Measurements from ENCODE around the gene SULT1A1. TPM values are rescaled to one million over a fixed set of nuclear protein-coding genes. Genes with fewer than 3 reads are reported as not detected.
"Not testable (repeated sequence)": the region's sequence is repeated elsewhere in the genome, so short reads cannot be mapped to it uniquely, and the experiment has no call there.

SULT1A1 gene
- total RNA-seq, 5 donors from 2014 or later (not counting 1 experiment from before 2014, with no cell fraction given): 13.3 to 19.0 (median 15.8) TPM

- peak overlapping the region; percentile 76 to 84 (median 79) for H3K4me3 Mint-ChIP-seq
- WGBS (ENCODE audit: insufficient coverage): under 1% methylated on average over 58 of the region's 68 CpGs
- ChIA-PET CTCF (no interaction called here), POLR2A (interaction anchor here (0.5 to 0.8 kb wide), 4 partner anchors 13 to 325 kb away, joined by 3 to 17 read pairs (median 4); partner anchors contain the start of gene SULT1A1 (in 1 of the 2))
- Histone ChIP-seq H3K36me3 (ENCODE audit: control insufficient read depth in 2 of 2, extremely low read depth in 1 of 2, insufficient read depth in 1 of 2, low read length in 1 of 2) (peaks cover 0 to 3% of the 10 kb centered on the region in 2 donors), H3K4me1 (ENCODE audit: control insufficient read depth in 1 of 2, extremely low read depth in 1 of 2, insufficient read depth in 2 of 2, low read length in 2 of 2) (peaks cover 0 to 16% of the 10 kb centered on the region in 2 experiments), H3K4me3 (ENCODE audit: control insufficient read depth in 1 of 2, extremely low read depth in 1 of 2, low read length in 1 of 2) (peak overlapping the region; percentile 52 to 63), H3K9me3 (no peaks in the 10 kb centered on the region), H3K27me3 (replicated peaks in 1 of 2; ENCODE audit: control insufficient read depth in 2 of 2, extremely low read depth in 1 of 2, insufficient read depth in 2 of 2, low read length in 1 of 2) (peaks cover 0 to 2% of the 10 kb centered on the region in 2 experiments), H3K27ac (ENCODE audit: low read length) (no peak overlapping the region)
- H3K27ac Mint-ChIP-seq: peak overlapping the region; percentile 43 to 61
- ATAC-seq (replicated peaks in 1 of 4) (peak; percentile 93 to 99 (median 96)), DNase-seq (peak; percentile 44 to 77 (median 64))
- peaks cover 17 to 29% (median 18%) of the 10 kb centered on the region in 3 donors for H3K4me1 Mint-ChIP-seq
- H3K27me3 Mint-ChIP-seq: peaks cover 2 to 5% of the 10 kb centered on the region in 2 donors
- H3K9me3 Mint-ChIP-seq: no peaks in the 10 kb centered on the region
- no peaks in the 10 kb centered on the region for H3K36me3 Mint-ChIP-seq
Observed at GRCh38 chr16:28623172-28623711, 13.4 kb upstream of the SULT1A1 start.

- H3K36me3 ChIP-seq (ENCODE audit: control insufficient read depth in 2 of 2, extremely low read depth in 1 of 2, insufficient read depth in 1 of 2, low read length in 1 of 2); H3K27me3 ChIP-seq (replicated peaks in 1 of 2; ENCODE audit: control insufficient read depth in 2 of 2, extremely low read depth in 1 of 2, insufficient read depth in 2 of 2, low read length in 1 of 2); H3K27me3 Mint-ChIP-seq; H3K9me3 Mint-ChIP-seq; H3K9me3 ChIP-seq; H3K27ac ChIP-seq (ENCODE audit: low read length); CTCF ChIA-PET; DNase-seq; H3K36me3 Mint-ChIP-seq: not testable (repeated sequence)
- H3K4me3 Mint-ChIP-seq: peak overlapping the region; percentile 76 to 84 (median 79)
- peaks cover 17 to 29% (median 18%) of the 10 kb centered on the region in 3 donors for H3K4me1 Mint-ChIP-seq
- POLR2A ChIA-PET: interaction anchor here (0.7 to 0.8 kb wide), 3 partner anchors 15 to 324 kb away, joined by 3 to 5 read pairs (median 3); no protein-coding TSS in a partner anchor
- 48% methylated on average over 18 of the region's 24 CpGs for WGBS (ENCODE audit: insufficient coverage)
- ATAC-seq (replicated peaks in 1 of 4): peak; percentile 4 to 21 (median 14)
- Histone ChIP-seq H3K4me3 (ENCODE audit: control insufficient read depth in 1 of 2, extremely low read depth in 1 of 2, low read length in 1 of 2) (peak overlapping the region; percentile 52 to 63), H3K4me1 (ENCODE audit: control insufficient read depth in 1 of 2, extremely low read depth in 1 of 2, insufficient read depth in 2 of 2, low read length in 2 of 2) (peaks cover 0 to 16% of the 10 kb centered on the region in 2 experiments)
- H3K27ac Mint-ChIP-seq: peak overlapping the region; percentile 78 to 80
Observed at GRCh38 chr16:28622532-28623171, 12.8 kb upstream of the SULT1A1 start.

DNA sequence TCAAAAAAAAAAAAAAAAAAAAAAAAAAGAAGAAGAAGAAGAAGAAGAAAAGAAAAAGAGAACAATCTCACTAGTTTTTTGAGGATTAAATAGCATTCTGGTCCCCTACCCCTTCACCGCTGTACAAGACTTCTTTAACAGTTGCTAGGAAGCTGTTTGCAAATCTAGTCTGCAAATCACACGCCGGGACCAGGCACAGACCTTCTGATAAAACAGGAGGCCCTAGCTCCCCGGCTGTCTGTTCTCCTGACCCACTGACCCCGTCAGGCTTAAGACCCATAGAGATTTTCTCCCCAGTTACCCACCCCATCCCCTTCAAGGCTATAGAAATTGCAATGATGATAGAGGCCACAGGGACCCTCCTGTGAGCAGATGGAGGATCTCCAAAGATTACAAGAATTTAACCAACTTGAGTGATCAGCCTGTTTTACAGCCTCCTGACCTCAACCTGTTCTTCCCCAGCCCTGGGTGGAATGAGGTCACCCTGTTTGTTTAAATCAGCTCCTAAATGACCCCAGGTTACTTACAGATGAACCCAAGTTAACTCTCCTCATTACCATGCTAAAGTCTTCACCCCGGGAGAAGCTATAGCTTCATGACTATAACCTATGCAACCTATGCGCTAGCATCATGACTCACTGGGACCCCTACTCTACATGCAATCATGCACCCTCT, 11.8 kb upstream of the SULT1A1 start:
- Histone ChIP-seq H3K27ac (ENCODE audit: low read length) (no peak overlapping the region), H3K36me3 (ENCODE audit: control insufficient read depth in 2 of 2, extremely low read depth in 1 of 2, insufficient read depth in 1 of 2, low read length in 1 of 2) (peaks cover 0 to 3% of the 10 kb centered on the region in 2 donors), H3K9me3 (no peaks in the 10 kb centered on the region), H3K4me3 (ENCODE audit: control insufficient read depth in 1 of 2, extremely low read depth in 1 of 2, low read length in 1 of 2) (no peak overlapping the region), H3K4me1 (ENCODE audit: control insufficient read depth in 1 of 2, extremely low read depth in 1 of 2, insufficient read depth in 2 of 2, low read length in 2 of 2) (peaks cover 0 to 16% of the 10 kb centered on the region in 2 experiments), H3K27me3 (replicated peaks in 1 of 2; ENCODE audit: control insufficient read depth in 2 of 2, extremely low read depth in 1 of 2, insufficient read depth in 2 of 2, low read length in 1 of 2) (no peaks in the 10 kb centered on the region)
- DNase-seq: no peak
- Mint-ChIP-seq H3K36me3 (peaks cover 3% of the 10 kb centered on the region), H3K27me3 (peaks cover 0 to 2% of the 10 kb centered on the region in 2 donors), H3K27ac (peak overlapping the region; percentile 33 to 80), H3K4me3 (peak overlapping the region; percentile 76 to 84 (median 79)), H3K9me3 (no peaks in the 10 kb centered on the region), H3K4me1 (peaks cover 17 to 29% (median 20%) of the 10 kb centered on the region in 3 donors)
- ChIA-PET POLR2A (no interaction called here), CTCF (interaction anchor here in 1 of 2 donors (0.7 kb wide), 1 partner anchor 1452 kb away, joined by 9 read pairs; no protein-coding TSS in a partner anchor)
- ATAC-seq (replicated peaks in 1 of 4): no peak
- WGBS (ENCODE audit: insufficient coverage): 100% methylated on average over 2 of the region's 7 CpGs

GRCh38 chr16:28620316-28620715, 10.5 kb upstream of the SULT1A1 start:
- Mint-ChIP-seq H3K27ac (peak overlapping the region in 1 of 2 donors; percentile 28), H3K4me1 (peaks cover 18 to 29% (median 20%) of the 10 kb centered on the region in 3 donors)
- H3K4me3 Mint-ChIP-seq; POLR2A ChIA-PET; H3K27ac ChIP-seq (ENCODE audit: low read length); ATAC-seq (replicated peaks in 1 of 4); H3K4me3 ChIP-seq (ENCODE audit: control insufficient read depth in 1 of 2, extremely low read depth in 1 of 2, low read length in 1 of 2); H3K9me3 ChIP-seq; H3K36me3 Mint-ChIP-seq; H3K27me3 ChIP-seq (replicated peaks in 1 of 2; ENCODE audit: control insufficient read depth in 2 of 2, extremely low read depth in 1 of 2, insufficient read depth in 2 of 2, low read length in 1 of 2); DNase-seq; H3K27me3 Mint-ChIP-seq; CTCF ChIA-PET; H3K36me3 ChIP-seq (ENCODE audit: control insufficient read depth in 2 of 2, extremely low read depth in 1 of 2, insufficient read depth in 1 of 2, low read length in 1 of 2); H3K9me3 Mint-ChIP-seq: not testable (repeated sequence)
- H3K4me1 ChIP-seq (ENCODE audit: control insufficient read depth in 1 of 2, extremely low read depth in 1 of 2, insufficient read depth in 2 of 2, low read length in 2 of 2): peaks cover 0 to 16% of the 10 kb centered on the region in 2 experiments
- WGBS (ENCODE audit: insufficient coverage): no CpG with 5 or more reads among the region's 1 CpG

DNA sequence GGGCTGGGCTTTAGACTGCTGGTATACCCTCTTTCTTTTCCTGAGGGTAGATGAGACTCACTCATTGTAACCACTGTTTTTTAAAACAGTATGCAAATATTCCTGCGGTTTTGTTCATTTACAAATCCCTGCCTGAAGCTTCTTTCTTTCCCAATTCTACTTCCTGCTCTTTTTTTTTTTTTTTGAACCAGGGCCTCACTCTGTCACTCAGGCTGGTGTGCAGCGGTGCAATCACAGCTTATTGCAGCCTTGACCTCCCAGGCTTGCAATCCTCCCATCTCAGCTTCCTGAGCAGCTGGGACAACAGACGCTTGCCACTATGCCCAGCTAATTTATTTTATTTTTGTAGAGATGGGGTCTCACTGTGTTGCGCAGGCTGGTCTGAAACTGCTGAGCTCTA, 8.0 kb upstream of the SULT1A1 start:
- DNase-seq: no peak
- H3K27me3 Mint-ChIP-seq: no peaks in the 10 kb centered on the region
- Histone ChIP-seq H3K4me1 (ENCODE audit: control insufficient read depth in 1 of 2, extremely low read depth in 1 of 2, insufficient read depth in 2 of 2, low read length in 2 of 2) (peaks cover 0 to 8% of the 10 kb centered on the region in 2 experiments), H3K27me3 (replicated peaks in 1 of 2; ENCODE audit: control insufficient read depth in 2 of 2, extremely low read depth in 1 of 2, insufficient read depth in 2 of 2, low read length in 1 of 2) (no peaks in the 10 kb centered on the region), H3K36me3 (ENCODE audit: control insufficient read depth in 2 of 2, extremely low read depth in 1 of 2, insufficient read depth in 1 of 2, low read length in 1 of 2) (peaks cover 0 to 3% of the 10 kb centered on the region in 2 donors), H3K9me3 (no peaks in the 10 kb centered on the region), H3K4me3 (ENCODE audit: control insufficient read depth in 1 of 2, extremely low read depth in 1 of 2, low read length in 1 of 2) (no peak overlapping the region), H3K27ac (ENCODE audit: low read length) (no peak overlapping the region)
- H3K9me3 Mint-ChIP-seq: no peaks in the 10 kb centered on the region
- no peak overlapping the region for H3K4me3 Mint-ChIP-seq
- WGBS (ENCODE audit: insufficient coverage): no CpG with 5 or more reads among the region's 4 CpGs
- no peak for ATAC-seq (replicated peaks in 1 of 4)
- H3K4me1 Mint-ChIP-seq: peaks cover 13 to 19% (median 15%) of the 10 kb centered on the region in 3 donors
- peaks cover 3% of the 10 kb centered on the region for H3K36me3 Mint-ChIP-seq
- ChIA-PET CTCF (no interaction called here), POLR2A (interaction anchor here in 1 of 2 donors (0.6 kb wide), 1 partner anchor 50 kb away, joined by 14 read pairs; no protein-coding TSS in a partner anchor)
- no peak overlapping the region for H3K27ac Mint-ChIP-seq

DNA sequence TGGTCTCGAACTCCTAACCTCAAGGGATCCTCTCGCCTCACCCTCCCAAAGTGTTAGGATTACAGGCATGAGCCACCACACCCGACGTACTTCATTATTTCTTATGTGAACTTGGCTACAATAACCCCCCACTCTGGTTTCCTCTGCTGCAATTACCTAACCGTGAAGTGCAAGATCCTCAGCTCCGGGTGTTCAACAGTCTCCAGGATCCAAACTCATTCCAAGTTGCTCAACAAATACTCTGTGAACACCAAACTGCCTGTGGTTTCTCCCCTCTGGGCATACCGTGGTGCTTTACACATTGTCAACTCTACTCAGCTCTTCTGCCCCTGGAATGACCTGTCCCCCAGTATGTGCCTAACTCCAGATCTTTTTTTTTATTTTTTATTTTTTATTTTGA, 6.8 kb upstream of the SULT1A1 start:
- Histone ChIP-seq H3K27me3 (replicated peaks in 1 of 2; ENCODE audit: control insufficient read depth in 2 of 2, extremely low read depth in 1 of 2, insufficient read depth in 2 of 2, low read length in 1 of 2) (no peaks in the 10 kb centered on the region), H3K36me3 (ENCODE audit: control insufficient read depth in 2 of 2, extremely low read depth in 1 of 2, insufficient read depth in 1 of 2, low read length in 1 of 2) (peaks cover 0 to 3% of the 10 kb centered on the region in 2 donors), H3K4me1 (ENCODE audit: control insufficient read depth in 1 of 2, extremely low read depth in 1 of 2, insufficient read depth in 2 of 2, low read length in 2 of 2) (no peaks in the 10 kb centered on the region), H3K9me3 (no peaks in the 10 kb centered on the region), H3K4me3 (ENCODE audit: control insufficient read depth in 1 of 2, extremely low read depth in 1 of 2, low read length in 1 of 2) (no peak overlapping the region), H3K27ac (ENCODE audit: low read length) (no peak overlapping the region)
- Mint-ChIP-seq H3K27ac (no peak overlapping the region), H3K27me3 (no peaks in the 10 kb centered on the region), H3K9me3 (no peaks in the 10 kb centered on the region), H3K4me1 (peaks cover 4 to 7% (median 4%) of the 10 kb centered on the region in 3 donors), H3K4me3 (no peak overlapping the region), H3K36me3 (peaks cover 3% of the 10 kb centered on the region)
- CTCF ChIA-PET: no interaction called here
- POLR2A ChIA-PET: interaction anchor here in 1 of 2 donors (0.6 kb wide), 1 partner anchor 54 kb away, joined by 3 read pairs; no protein-coding TSS in a partner anchor
- no peak for DNase-seq
- ATAC-seq (replicated peaks in 1 of 4): no peak
- WGBS (ENCODE audit: insufficient coverage): 96% methylated on average over 5 of the region's 7 CpGs
